Skin of body (tissue), 2 donors: ENCODE results near the gene GLIS2. TPM values are rescaled to one million over a fixed set of nuclear protein-coding genes. Genes with fewer than 3 reads are reported as not detected.

Source experiments
- DNase-seq: peaks from one replicate; lab custom pipeline; 2025; lab: John Stamatoyannopoulos, UW
- total RNA-seq: library from RNA; depleted of rRNA; stranded (reverse); fragments of >200 nt; gene quantifications from one replicate; pipeline ENCODE4 v1.2.3, GENCODE V29; 2014

GLIS2 gene
- total RNA-seq, 1 donor from 2014 or later = 4.4 TPM

- no peak for DNase-seq
Observed at GRCh38 chr16:4350365-4350786, 34.5 kb downstream of the GLIS2 start.

GRCh38 chr16:4350787-4351659 lies 35.2 kb downstream of the GLIS2 start, which contains the start of gene PAM16:
Gene PAM16, minus strand, starts transcription at chr16:4351321. Its CDS starts 87 bp downstream, at chr16:4351234.
- peak; percentile 92 for DNase-seq

GRCh38 chr16:4351880-4352279 lies 36.0 kb downstream of the GLIS2 start:
- DNase-seq = no peak

DNA sequence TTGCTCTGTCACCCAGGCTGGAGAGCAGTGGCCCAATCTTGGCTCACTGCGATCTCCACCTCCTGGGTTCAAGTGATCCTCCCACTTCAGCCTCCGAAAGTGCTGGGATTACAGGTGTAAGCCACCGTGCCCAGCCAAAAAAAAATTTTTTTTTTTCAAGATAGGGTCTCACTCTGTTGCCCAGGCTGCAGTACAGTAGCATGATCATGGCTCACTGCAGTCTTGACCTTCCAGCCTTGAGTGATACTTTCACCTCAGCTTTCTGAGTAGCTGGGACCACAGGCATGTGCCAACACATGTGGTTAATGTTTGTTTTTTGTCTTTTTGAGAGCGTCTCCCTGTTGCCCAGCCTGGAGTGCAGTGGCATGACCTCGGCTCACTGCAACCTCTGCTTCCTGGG lies 37.0 kb downstream of the GLIS2 start:
- DNase-seq = no peak

GRCh38 chr16:4353675-4354074 lies 37.8 kb downstream of the GLIS2 start:
- DNase-seq = no peak

DNA sequence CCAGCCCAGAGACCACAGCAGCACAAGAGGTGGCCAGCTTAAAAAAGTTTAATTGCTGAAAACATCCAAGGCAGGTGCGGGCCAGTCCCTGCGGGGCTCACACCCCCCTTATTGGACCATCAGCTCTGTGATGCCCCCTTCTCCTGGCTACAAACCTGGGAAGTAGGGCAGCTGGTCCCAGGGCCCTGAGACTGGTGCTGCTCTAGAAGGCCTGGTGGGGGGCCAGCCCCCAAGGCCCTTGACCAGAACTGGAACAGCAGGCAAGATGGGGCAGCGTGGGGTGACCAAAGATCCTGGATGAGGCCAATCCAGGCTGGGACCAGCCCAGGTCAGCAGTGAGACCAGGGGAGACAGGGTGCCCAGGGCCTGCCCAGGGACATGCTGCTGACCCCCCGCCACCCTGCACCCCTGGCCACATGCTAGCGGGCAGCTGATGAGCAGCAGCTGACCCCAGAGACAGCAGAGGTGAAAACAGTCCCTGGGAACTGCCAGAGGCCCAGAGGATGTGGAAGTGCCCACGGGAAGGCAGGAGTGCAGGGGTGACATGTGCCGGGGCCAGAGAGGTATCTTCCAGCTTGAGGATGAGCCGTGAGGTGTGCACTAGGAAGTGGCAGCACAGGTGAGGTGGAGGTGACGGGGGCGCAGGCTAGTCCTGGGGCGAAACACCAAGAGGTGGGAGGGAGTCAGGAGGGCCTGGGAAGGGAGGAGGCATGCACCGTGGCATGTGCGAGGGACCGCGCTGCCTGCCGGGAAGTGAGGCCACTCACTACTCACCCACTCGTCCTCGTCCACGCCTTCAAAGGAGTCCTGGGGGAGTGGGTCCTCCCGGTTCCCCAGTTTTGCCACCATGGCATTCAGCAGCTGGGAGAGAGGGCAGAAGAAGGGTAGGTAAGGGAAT lies 38.9 kb downstream of the GLIS2 start:
- DNase-seq = no peak

GRCh38 chr16:4356820-4357219 lies 41.0 kb downstream of the GLIS2 start:
- DNase-seq = no peak

GRCh38 chr16:4358236-4358635 lies 42.4 kb downstream of the GLIS2 start:
- no peak for DNase-seq

DNA sequence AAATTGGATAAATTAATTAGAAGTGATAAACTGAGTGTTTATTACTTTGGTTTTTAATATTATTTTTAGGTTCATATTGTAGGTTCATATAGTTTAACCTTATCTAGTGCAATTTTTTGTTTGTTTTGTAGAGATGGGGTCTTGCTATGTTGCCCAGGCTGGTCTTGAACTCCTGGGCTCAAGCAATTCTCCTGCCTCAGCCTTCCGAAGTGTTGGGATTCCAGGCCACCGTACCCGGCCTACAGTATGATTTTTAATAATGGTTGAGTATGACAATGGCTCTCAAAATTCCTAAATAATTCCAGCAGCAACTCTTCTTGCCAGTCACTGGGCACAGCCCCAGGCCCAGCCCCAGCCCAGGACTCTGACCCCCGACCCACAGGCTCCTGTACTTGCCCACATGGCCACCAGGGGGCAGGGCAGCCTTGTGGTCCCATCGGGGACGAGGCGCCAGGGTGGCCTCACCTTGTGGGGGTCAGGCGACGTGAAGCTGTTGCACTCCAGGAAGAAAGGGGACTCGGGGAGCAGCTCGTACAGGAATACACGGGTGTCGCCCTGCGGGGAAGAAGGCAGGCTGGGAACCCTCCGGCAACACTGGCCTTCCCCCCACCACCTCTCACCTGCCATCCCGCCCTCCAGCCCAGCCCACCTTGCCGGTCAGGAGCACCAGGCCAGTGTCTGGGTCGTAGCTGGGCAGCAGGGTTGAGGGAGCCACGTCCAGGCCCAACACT lies 43.1 kb downstream of the GLIS2 start:
- DNase-seq = no peak

DNA sequence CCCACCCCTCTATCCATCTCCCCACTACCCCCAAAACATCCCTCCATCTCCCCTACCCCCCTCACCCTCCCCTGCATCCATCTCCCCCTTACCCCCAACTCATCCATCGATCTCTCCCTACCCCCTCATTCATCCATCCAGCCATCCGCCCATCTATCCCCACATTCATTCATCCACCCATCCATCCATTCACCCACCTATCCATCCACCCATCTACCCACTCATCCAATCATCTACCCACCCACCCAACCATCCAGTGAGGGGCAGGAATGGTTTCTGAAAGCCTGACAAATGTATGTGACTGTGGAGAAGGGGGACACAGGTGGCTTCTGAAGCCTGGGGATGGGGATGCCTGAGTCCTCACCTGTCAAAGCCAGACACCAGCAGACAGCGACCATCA lies 44.0 kb downstream of the GLIS2 start:
- DNase-seq = no peak

DNA sequence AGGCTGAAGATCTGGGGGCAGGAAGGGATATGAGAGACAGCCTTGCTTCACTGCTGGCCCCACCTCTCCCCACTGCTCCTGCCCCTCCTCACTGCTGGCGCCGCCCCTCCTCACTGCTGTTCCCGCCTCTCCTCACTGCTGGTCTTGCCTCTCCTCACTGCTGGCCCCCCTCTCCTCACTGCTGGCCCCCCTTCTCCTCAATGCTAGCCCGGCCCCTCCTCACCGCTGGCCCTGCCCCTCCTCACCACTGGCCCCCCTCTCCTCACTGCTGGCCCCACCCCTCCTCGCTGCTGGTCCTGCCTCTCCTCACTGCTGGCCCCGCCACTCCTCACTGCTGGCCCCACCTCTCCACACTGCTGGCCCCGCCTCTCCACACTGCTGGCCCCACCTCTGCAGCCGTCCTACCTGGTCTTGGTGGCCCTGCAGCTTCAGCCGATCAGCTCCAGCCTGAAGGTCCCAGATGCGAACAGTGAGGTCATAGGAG lies 44.7 kb downstream of the GLIS2 start:
- no peak for DNase-seq

GRCh38 chr16:4361033-4361943 lies 45.4 kb downstream of the GLIS2 start:
- no peak for DNase-seq

DNA sequence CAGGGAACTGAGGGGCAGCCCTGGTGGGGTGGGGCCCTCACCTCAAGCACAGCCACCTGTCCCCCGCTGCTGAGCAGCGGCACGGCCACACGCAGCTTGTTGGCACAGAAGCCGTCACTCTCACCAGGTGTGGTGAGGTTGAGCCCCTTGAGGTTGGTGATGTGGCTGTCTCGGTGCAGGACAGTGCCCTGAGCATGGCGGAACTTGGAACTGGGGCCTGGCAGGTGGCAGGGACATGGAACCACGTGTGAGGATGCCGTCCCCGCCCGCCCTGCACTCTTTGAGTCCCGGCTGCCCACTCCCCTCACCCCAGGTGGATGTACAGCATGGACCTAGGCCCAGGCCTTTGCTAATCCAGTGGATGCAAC lies 46.1 kb downstream of the GLIS2 start:
- DNase-seq = no peak

- no peak for DNase-seq
Observed at GRCh38 chr16:4362476-4363135, 46.7 kb downstream of the GLIS2 start.

DNA sequence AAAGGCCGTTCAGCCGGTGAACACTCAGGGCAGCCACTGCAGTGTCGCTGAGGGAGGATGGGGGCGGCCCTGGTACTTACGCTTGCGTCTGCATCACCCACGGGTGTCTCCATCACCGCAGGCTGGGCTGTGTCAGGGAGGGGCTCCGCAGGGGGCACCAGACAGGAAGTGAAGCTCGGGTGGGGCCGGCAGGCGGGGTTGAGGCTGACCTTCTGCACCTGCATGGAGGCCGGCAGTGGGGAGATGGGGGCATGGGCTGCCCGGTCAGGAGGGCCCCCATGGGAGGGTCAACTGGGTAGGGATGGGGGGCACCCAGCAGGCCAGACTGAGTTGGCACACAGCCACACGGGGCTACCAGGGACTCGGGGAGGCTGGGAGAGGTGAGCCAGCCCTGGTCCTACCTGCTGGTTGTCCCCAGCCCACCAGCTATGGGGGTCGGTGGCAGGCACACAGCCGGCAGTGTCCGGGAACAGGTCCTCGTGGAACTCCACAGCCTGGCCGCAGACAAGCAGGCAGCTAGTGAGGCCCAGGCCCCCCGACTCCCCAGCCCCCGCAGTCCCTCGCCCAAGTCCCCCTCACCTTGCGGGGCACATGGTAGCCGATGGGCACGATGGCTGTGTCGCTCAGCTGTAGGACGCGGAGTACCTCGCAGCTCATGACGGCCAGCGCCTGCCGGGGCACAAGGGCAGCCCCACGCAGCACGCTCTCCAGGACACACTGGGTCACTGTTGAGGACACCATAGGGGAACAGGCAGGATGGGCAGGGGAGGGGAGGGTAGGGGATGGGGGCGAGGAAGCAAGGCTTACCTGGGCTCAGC lies 48.5 kb downstream of the GLIS2 start:
- DNase-seq = no peak

- DNase-seq = no peak
Observed at GRCh38 chr16:4365014-4365406, 49.1 kb downstream of the GLIS2 start.

DNA sequence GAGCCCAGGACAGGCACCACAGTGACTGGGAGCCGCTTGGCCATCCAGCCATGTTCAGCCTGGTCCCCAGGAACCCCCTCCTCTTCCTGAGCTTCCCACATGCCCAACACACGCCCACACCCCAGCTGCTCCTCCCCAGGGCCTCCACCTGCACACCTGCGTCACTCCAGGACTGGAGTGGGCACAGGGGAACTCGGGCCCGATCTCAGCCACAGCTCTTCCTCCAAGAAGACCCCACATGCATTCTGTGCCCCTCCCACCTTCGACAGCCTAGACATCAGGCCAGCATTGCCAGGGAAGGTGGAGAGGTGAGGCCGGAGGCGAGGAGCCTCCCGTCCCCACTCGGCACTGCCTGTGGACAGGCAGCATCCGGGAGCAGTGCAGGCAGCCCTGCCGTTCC lies 49.7 kb downstream of the GLIS2 start:
- no peak for DNase-seq

GRCh38 chr16:4366016-4366415 lies 50.1 kb downstream of the GLIS2 start:
- no peak for DNase-seq

- DNase-seq = no peak
Observed at GRCh38 chr16:4367393-4367856, 51.6 kb downstream of the GLIS2 start.
